Embryonic facial prominence (tissue), 1 donor: Measurements from ENCODE around the gene RBCK1.
"Not testable (repeated sequence)": the region's sequence is repeated elsewhere in the genome, so short reads cannot be mapped to it uniquely, and the experiment has no call there.

ENCODE experiments used
- DNase-seq: peaks from one replicate; pipeline ENCODE4 v3.0.0-alpha.2; 2016; ENCODE audit errors: extremely low spot score

RBCK1 gene

DNA sequence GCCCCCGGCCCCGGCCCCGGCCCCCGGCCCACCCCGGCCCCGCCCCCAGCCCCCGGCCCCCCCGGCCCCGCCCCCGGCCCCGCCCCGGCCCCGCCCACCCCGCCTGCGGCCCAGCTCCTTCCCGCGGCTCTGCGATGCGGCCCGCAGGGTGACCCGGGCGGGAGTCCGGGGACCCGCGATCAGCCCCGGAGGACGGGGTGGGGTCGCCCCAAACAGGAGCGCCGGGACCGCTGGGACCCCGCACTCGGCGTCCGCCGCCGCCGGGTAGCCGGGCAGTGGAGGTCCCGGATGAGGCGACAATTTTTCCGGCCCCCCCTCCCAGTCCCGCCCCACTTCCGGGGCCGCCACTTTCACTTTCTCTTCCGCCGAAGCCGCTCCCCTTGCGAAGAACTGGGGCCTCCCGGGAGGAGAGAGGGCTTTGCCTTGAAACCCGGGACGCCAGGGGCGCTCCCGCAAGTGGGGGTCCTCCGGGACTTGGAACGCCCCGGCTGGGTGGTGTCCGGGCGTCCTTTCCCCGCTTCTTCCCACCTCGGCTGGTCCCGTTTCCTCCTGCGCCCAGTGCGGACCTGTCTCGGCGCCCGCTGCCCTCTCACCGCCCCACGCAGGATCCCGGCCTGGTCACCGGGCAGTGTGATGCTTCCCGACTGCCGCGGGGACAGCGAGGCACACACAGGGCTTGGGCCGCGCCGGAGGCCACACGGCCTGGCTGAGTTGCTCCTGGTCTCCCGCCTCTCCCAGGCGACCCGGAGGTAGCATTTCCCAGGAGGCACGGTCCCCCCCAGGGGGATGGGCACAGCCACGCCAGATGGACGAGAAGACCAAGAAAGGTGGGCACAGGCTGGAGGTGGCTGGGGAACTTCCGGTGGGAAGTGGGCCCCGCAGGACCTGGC lies at the start of gene RBCK1:
RBCK1 (plus strand) TSS at position 347 of the 890 bp plus-strand sequence; CDS start at position 806, 459 bp downstream.
- DNase-seq, result peak; percentile 49

DNA sequence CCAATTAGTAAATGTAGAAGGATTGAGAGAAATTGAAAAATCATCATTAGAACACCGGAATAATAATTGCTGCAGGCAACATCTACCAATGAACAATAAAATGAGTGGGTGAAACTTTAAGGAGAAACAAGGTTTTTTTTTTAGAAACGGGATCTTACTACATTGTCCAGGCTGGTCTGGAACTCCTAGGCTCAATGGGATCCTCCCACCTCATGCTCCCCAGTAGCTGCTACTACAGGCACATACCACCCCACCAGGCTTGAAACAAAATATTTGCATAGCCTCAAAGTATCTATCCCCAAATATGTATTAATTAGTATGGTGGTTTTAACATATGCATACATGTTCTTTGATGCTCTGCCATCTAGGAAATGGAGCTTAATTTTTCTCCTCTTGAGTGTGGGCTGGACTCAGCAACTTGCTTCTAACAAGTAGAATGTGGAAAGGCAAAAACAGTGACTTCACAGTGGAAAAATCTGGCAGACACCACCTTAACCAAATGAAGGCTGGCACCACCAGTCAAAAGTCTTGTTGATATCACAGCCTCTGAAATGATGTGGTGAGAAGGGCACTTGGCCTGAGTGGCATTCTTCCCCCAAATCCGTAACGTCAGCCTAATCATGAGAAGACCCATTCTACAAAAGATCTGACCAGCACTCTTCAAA lies 49.1 kb upstream of the RBCK1 start:
- no peak for DNase-seq

DNA sequence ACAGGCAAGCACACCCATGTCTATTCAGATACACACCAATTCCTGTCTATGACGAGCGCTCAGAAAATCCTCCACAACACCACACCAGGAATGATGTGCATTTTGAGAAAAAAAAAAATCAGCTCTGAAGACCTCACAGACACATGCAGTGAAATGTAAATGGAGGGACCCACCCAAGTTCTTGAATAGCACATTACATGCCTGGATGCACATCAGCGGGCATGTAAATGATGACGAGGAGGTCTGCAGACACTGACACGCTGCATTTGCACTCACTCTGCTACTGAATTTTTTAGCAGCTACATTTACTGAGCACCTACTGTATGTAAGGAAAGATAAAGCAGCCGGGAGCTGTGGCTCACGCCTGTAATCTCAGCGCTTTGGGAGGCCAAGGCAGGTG lies 46.5 kb upstream of the RBCK1 start:
- DNase-seq, result no peak

DNA sequence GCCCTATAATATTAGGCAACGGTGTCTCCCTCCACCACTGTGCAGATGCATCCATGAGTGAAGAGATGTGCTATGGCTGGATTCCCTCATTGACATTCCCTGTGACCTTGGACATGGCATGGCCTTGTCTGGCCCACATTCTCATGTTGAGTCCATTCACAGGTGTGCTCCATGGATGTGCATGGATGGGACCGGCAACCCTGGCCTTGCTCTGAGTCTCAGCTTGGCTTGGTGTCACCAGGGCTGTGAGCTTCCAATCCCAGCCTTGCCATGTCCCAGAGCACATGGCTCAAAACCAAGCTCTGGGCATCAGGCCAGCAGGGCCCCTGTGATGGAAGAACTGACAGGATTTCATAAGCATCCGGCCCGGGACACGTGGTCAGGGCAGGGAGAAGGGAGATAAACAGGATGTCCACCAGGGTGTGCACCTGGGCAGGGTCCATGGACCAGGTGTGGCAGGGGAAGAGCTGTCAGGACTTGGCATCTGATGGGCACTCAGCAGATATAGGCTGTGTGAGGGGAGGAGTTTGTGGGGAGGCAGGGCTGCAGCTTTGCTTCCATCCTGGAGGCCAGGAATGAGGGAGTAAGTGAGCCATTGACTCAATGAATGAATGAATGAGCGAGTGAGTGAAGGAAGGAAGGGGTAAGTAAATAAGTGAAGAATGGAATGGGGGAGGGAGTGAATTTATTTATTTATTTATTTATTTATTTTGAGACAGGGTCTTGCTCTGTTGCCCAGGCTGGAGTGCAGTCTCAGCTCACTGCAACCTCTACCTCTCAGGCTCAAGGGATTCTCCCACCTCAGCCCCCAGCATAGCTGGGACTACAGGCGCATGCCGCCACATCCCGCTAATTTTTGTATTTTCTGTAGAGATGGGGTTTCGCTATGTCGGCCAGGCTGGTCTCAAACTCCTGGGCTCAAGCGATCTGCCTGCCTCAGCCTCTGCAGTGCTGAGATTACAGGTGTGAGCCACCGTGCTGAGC lies 45.5 kb upstream of the RBCK1 start:
- no peak for DNase-seq

DNA sequence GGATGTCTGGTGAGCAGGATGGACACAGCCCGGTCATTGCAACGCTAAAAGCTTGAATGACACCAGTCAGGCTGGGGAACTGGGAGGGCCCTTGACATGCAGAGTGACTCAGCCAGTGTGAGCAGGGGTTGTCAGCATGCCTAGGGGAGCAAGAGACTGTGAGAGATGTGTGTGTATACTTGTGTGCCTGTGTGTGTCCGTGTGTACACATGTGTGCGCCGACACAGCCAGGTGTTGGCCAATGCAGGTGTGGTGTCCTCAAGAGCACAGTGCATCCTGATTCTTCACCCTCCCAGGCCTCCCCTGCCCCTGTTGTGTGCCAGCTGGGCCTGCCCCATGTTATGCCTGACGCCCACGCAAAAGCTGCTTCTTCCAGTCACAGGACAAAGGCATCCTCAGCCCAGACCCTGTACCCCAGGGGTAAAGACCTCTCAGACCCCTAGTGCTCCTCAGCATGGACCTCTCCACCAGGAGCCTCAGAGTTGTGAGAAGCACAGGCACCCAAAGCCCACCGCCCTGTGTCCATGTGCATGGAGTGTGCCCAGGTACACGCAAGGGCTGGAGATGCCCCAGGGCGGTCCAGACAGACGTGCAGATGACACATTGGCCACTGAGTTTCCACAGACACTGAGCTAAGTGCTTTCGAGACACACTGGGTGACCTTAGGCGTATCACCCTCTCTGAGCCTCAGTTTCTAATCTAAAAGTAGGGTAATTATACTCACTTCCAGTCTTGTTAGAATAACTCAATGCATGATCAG lies 44.6 kb upstream of the RBCK1 start:
- DNase-seq, result no peak

DNA sequence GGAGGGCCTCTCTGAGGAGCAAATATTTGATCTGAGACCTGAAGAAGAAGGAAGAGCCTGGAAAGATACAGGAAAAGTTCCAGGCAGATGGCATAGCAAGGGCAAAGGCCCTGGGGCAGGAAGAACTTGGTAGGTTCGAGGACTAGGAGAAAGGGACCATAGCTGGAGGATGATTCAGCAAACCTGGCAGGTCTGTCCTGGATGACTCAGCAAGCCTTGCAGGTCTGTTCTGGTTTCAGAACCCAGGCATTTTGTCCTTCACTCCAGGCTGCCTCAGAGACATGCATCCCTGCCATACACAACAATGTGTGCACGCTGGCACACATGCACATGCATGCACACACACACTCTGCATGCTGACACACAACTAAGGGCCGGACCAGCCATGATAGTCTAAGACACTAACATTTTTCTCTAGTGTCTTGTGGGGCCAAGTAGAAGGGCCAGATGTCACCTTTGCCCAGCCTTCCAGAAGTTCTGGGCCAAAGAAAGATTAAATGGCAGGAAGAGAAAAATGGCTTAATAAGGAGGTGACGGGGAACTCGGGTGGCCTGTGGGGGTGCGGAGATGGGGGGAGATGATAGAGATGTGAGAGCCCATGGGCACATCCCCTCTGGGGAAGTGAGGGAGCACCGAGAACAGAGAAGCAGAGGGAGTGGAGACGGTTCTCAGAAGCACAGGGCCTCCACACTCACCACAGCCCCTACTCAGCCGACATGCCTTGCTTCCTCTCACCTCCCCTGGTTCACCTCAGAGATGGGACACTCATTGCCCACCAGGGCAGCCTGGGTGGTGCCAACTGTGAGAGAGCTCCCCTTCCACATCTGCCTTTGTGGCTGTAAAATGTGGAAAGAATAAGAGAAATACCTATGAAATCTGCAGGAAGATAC lies 42.9 kb upstream of the RBCK1 start:
- DNase-seq, result no peak

DNA sequence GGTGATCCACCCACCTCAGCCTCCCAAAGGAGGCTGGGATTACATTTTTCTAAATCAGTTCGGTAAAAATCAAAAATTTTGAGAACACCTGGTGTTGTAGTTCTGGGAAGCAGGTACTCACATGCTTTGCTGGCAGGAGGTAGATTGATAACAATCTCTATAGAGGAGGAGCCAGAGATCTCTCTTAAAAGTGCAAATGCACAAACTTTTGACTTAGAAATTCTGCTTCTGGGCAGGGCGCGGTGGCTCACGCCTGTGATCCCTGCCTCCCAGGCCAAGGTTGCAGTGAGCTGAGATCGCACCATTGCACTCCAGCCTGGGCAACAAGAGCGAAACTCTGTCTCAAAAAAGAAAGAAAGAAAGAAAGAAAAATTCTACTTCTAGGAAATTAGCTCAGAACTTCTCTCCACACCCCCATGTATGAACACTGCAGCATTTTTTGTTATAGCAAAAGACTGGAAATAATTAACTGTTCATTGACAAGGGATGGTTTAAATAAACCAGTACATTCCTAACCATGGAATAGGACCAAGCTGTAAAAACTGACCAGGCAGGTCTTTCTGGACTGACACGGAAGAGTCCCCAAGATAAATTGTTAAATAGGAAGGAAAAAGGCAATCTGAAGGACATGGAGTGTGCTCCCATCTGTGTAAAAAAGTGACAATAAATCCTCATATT lies 41.9 kb upstream of the RBCK1 start:
- DNase-seq, result no peak

DNA sequence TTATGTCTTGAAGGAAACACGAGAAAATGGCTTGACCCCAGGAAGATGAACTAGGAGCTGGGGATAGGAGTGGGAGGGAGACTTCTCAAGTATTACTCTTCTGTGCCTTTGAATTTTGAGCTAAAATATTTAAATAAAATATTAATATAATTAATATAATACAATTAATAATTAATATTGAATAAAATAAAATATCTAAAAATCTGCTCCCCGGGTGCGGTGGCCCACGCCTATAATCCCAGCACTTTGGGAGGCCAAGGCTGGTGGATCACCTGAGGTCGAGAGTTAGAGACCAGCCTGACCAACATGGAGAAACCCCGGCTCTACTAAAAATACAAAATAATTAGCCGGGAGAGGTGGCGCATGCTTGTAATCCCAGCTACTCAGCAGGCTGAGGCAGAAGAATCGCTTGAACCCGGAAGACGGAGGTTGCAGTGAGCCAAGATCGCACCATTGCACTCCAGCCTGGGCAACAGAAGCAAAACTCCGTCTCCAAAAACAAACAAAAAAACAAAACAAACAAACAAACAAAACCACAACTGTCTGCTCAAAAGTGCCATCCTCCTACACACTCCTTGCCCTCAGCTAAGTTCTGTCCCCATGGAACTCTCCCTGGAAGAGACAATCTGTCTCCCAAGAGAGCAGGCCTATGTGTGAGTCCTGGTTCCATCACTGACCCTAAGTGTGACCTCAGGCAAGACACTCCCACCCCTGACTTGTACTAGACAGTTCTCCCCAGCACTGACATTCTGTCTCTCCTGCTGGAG lies 41.2 kb upstream of the RBCK1 start:
- DNase-seq, result no peak

DNA sequence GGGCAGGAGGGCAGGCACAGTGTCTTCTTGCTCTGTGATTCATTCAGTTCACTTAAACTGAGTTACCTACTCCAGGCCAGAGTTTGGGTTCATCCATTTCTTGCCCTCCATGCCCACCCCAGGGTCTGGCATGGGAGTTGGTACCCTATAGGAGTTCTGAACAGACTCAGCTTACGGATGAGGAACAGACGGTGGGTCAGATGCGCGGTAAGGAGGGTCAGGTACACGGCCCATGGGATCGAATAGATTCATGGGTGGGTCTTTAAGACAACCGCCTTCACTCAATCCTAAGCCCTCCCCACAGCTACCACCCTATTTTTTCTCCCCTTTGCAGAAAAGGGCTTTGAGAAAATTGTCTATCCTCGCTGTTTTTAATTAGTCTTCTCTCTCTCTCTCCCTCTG lies 40.6 kb upstream of the RBCK1 start:
- DNase-seq, result no peak

DNA sequence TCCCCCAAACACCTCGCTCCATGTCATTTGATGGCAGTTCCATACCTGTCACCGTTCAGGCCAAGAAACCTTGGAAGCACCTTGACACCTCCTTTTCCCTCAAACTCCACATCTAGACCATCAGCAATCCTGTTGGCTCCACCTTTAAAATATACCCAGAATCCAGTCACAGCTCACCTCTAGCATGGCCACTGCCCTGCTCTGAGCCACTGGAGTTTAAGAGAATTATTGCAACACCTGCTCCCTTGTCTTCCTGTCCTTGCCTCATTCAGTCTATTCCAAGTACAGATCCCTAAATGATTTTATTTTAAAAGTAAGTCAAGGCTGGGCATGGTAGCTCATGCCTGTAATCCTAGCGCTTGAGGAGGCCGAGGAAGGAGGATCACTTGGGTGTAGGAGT lies 39.2 kb upstream of the RBCK1 start:
- DNase-seq, result no peak

DNA sequence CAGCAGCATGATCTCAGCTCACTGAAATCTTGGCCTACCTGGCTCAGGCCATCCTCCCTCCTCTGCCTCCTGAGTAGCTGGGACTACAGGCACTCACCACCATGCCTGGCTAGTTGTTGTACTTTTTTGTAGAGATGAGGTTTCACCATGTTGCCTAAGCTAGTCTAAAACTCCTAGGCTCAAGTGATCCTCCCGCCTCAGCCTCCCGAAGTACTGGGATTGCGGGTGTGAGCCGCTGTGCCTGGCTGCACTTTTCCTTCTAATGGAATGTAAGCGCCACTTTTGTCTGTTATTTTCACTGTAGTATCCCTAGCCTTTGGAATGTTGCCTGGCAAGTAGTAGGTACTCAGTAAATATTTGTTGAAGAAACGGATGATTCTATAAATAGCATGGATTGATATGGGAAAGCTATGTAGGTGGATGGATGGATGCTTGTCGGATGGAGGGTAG lies 37.9 kb upstream of the RBCK1 start:
- DNase-seq, result no peak

DNA sequence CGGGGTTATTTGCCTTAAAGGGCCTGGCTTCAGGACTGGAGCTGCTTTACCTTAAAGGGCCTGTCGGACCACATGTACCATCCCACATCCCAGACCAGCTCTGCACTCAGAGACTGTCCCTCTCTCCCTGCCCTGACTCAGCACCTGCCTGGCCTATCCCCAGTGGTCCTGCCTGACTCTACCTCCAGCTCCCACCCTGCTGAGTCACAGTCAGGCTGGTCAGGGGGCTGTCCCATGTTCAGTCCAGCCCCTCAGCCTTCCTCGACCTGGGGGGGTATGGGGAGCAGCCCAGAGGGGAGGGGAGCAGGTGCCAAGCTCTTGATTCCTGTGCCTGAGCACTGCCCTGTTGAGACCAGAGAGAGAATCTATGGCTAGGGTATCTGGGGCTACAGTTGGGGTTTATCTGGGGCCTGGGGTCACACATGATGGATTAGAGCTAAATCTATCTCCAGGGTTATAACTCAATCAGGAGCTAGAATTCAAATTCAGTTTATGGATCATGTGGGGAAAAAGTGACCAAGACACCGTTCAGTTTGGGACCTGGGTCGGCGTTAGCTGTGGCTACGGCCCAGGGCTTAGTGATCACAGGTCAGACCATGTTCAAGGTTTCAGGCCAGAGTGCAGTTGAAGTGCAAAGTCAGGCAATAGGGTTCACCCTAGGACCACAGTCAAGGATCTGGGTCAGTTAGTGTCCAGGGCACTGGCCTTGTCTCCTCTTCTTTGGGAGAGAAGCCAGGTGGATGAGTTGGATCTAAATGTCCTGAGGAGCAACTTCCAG lies 36.9 kb upstream of the RBCK1 start:
- no peak for DNase-seq

DNA sequence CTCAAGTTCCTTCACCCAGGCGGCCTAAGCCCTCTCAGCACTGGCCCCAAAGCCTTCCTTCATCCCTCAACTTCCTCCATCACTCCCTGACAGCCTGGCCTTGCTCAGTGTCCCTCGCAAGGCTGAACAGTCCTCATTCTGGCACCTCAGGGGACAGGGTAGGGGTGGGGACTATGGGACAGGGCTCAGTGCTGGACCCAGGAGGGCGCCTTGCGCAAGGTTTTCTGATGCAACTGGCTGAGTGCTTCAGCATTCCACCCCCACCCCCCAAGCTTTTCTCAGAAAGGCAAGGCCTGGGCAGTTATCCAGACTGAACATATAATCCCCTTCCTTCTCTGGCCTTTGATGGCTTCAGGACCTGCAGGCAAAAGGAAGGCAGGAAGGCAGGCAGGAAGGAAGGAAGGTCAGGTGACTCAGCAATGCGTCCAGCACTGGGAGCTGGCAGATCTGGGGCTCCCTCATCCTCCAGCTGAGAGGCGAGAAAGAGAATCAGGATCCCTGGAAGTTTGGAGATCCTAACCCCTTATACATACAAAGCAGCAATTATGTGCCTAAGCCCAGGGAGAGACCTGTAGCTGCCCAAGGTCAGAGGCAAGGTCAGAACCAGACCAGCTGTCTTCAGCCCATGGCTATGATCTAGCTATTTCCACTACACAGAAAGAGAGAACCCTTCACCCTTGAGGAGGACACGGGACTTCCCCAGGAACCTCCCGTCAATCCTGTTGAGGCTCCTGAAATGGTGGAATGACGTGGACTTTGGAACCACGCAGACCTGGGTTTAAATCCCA lies 36.1 kb upstream of the RBCK1 start:
- DNase-seq, result no peak

DNA sequence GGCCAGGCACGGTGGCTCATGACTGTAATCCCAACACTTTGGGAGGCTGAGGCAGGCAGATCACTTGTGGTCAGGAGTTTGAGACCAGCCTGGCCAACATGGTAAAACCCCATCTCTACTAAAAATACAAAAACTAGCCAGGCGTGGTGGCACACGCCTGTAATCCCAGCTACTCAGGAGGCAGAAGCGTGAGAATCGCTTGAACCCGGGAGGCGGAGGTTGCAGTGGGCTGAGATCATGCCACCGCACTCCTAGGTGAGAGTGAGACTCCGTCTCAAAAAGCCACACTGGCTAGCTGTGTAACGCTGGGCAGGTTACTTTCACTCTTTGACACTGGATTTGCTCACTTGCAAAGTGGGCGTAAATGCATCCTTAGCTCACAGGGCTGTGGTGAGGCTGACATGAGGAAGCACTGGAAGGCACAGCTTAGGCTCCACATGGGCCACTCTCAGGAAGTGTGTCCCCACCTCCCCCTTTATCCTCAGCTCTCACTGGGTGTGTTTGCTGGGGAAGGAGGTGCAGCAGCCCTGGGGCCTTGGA lies 35.5 kb upstream of the RBCK1 start:
- DNase-seq, result not testable (repeated sequence)

DNA sequence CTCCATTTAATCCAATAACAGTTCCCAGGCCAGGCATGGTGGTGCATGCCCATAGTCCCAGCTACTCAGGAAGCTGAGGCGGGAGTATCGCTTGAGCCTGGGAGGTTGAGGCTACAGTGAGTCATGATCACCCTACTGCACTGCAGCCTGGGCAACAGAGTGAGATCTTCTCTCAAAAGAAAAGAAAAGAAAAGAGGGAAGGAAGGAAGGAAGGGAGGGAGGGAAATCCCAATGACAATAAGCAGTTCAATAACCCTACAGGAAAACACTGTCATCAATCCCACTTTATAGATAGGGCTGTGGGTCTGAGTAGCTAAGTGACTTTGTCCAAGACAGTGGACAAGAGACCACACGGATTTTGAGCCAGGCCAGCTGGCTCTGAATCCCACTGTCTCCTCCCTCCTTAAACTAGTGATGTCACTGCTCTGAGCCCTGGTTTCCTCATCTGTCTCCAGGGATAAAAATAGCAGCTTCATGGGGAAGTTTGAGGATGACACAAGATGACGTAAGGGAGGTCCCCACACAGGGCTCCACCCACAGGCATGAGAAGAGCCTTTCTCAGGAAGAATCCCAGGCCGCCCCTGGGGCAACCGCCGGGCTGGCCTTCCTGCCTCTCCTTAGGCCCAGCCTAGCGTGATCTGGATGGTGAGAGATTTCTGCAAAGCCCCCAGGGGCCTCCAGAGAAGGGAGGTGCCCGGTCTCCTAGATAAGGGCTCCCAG lies 34.8 kb upstream of the RBCK1 start:
- DNase-seq, result no peak

DNA sequence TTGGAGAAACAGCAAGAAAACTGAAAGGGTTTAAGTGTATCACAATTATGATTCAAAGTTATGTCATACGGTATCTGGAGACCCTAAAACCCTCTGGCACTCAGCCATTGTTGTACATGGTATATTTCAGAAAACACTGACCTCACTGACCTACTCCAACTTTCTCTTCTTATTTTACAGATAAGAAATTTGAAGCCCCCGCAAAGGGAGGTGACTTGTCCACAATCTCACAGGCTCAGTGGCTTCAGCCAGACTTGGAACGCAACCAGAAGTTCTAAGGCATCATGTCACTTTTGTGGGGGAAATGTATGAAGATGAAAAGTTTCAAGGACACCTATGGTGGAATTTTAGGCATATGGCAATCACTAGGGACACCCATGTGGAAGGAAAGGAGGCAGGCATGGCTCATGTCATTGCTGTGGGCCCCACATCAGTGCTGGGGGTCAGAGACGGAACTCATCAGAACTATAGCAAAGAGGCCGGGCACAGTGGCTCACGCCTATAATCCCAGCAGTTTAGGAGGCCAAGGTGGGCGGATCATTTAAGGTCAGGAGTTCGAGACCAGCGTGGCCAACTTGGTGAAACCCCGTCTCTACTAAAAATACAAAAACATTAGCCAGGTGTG lies 32.7 kb upstream of the RBCK1 start:
- DNase-seq, result no peak
